Measurements from ENCODE around the gene ATP6V0A4. TPM values are rescaled to one million over a fixed set of nuclear protein-coding genes. Genes with fewer than 3 reads are reported as not detected.

ATP6V0A4 gene
- total RNA-seq, 1 experiment from 2014 or later, result not detected

DNA sequence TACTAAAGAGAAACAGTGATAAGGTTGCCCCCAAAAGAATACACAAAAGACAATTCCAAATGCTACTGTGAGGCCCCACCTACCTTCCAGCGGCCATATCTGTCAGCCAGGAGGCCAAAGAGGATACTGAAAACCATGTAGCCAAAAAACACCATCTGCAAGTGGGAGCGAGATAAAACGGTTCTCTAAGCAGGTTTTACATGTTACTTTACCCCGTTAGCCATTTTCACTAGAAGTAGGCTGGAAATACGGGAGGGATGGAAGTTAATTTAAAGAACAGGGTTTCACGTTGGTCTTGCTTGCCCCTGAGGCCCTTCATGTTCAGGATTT, 135.0 kb downstream of the ATP6V0A4 start (continued):
- TF ChIP-seq POLR2AphosphoS5 (IDR thresholded peaks at IDR 0.05; ENCODE audit: low read depth, low read length) (no peak), ZFX (IDR thresholded peaks at IDR 0.05) (no peak), EZH2 (IDR thresholded peaks at IDR 0.05) (no peak), SP1 (IDR thresholded peaks at IDR 0.05; ENCODE audit: low read depth) (no peak)

DNA sequence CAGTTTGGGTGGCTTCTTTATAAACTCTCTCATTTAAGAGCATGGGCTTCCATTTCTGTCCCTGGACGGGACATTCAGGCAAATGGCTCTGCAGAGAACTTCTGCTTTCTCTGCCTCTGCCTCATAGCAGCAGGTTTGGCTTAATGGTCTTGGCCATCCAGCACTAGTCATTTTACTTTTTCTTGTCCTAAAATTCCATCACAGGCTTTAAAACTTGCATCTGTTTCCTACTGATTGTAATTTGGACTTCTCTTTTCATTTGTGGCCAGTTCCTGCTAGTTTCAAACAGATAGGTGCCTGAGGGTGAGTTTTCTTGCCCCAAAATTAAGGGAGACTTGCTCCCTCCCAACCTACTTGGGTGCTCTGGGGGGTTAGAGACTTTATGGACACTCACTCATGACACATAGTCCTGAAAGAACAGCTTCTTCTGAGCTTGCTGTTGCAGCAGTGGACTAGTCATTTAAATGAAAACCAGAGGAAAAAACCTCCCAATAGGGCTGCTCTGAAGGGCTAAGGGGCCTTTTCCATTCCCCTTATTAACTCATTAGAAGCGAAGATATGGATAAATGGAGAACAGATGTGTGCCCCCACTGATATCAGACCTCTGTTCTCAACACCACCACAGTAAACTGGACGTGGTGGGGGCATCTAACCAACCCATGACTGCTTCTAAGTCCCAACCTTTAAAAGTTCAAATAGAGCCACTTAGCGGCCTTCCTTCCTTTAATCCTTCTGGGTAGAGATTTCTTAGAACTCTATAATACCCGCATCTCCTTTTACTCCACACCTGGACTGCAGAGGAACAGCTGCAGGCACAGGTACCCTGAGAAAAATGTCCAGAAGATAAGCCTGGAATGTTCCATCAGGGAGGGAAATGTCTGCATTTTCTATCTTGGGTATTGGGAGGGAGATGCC, 135.7 kb downstream of the ATP6V0A4 start:
- Histone ChIP-seq H3K9me2 (ENCODE audit: insufficient read depth) (no peaks in the 10 kb centered on the region), H2AFZ (ENCODE audit: low read depth, low read length, poor library complexity, severe bottlenecking) (no peak overlapping the region), H3K79me2 (ENCODE audit: insufficient read depth, low read length) (no peaks in the 10 kb centered on the region), H3K27ac (ENCODE audit: low read depth, low read length) (no peak overlapping the region), H3K4me3 (replicated peaks in 1 of 2; ENCODE audit: low read depth in 1 of 2, low read length in 2 of 2) (no peak overlapping the region), H3K9ac (ENCODE audit: low read length) (no peak overlapping the region), H3K27me3 (ENCODE audit: insufficient read depth, low read length) (no peaks in the 10 kb centered on the region), H3K4me2 (ENCODE audit: low read length) (no peak overlapping the region), H4K20me1 (ENCODE audit: insufficient read depth) (no peaks in the 10 kb centered on the region), H3K4me1 (ENCODE audit: control insufficient read depth in 1 of 2, insufficient read depth in 2 of 2, low read length in 2 of 2) (no peaks in the 10 kb centered on the region), H3K36me3 (ENCODE audit: control insufficient read depth in 1 of 2, insufficient read depth in 2 of 2, low read length in 2 of 2) (no peaks in the 10 kb centered on the region), H3K9me3 (ENCODE audit: control insufficient read depth in 1 of 2, insufficient read depth in 1 of 2, low read depth in 1 of 2, low read length in 2 of 2) (no peaks in the 10 kb centered on the region)
- ChIA-PET RAD21 (ENCODE audit: low non-redundant PET in 1 of 2, low total read pairs in 2 of 2, uncharacterized antibody in 2 of 2, unreplicated experiment in 2 of 2) (no interaction called here), CTCF (no interaction called here), POLR2A (no interaction called here)
- TF ChIP-seq EZH2phosphoT487 (IDR thresholded peaks at IDR 0.05; ENCODE audit: borderline replicate concordance), result no peak
- TF ChIP-seq POLR2AphosphoS5 (IDR thresholded peaks at IDR 0.05; ENCODE audit: low read depth, low read length), result no peak
- TF ChIP-seq ZNF274 (IDR thresholded peaks at IDR 0.05; ENCODE audit: low read depth, low read length), result no peak
- no peak for TF ChIP-seq FOSL1 (IDR thresholded peaks at IDR 0.05; ENCODE audit: low read depth)
- no peak for TF ChIP-seq SRF (IDR thresholded peaks at IDR 0.05; ENCODE audit: low read depth)
- TF ChIP-seq, protein P1, sequence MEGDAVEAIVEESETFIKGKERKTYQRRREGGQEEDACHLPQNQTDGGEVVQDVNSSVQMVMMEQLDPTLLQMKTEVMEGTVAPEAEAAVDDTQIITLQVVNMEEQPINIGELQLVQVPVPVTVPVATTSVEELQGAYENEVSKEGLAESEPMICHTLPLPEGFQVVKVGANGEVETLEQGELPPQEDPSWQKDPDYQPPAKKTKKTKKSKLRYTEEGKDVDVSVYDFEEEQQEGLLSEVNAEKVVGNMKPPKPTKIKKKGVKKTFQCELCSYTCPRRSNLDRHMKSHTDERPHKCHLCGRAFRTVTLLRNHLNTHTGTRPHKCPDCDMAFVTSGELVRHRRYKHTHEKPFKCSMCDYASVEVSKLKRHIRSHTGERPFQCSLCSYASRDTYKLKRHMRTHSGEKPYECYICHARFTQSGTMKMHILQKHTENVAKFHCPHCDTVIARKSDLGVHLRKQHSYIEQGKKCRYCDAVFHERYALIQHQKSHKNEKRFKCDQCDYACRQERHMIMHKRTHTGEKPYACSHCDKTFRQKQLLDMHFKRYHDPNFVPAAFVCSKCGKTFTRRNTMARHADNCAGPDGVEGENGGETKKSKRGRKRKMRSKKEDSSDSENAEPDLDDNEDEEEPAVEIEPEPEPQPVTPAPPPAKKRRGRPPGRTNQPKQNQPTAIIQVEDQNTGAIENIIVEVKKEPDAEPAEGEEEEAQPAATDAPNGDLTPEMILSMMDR (IDR thresholded peaks at IDR 0.05 in 2 of 3, conservative IDR thresholded peaks at IDR 0.05 in 1 of 3; ENCODE audit: borderline replicate concordance in 1 of 3, insufficient read depth in 1 of 3, low read depth in 2 of 3, low read length in 2 of 3), result no peak
- intact Hi-C loops (cut with micrococcal nuclease), result no loop called here
- ATAC-seq (no peak), DNase-seq (ENCODE audit: low read depth, low spot score) (no peak)
- no TSS peak for BruUV-seq (replicated peaks)
